ENCODE data around the gene TMEM175. TPM values are rescaled to one million over a fixed set of nuclear protein-coding genes. Genes with fewer than 3 reads are reported as not detected.

Gene TMEM175
- total and polyA plus RNA-seq, 9 of the 15 experiments (the other 6 are each of a cell fraction or from before 2014, with no cell fraction given), result 0.13 to 30.9 (median 9.4) TPM

GRCh38 chr4:1002131-1002630, 69.9 kb downstream of the TMEM175 start:
- H3K79me2 ChIP-seq (ENCODE audit: control insufficient read depth, insufficient read depth, low read length), result no peaks in the 10 kb centered on the region
- no peaks in the 10 kb centered on the region for H3K9me3 ChIP-seq (replicated peaks; ENCODE audit: control insufficient read depth, insufficient read depth, low read depth, low read length)
- WGBS (ENCODE audit: insufficient coverage, low coverage, missing lambda C conversion rate), result 87% methylated on average over 18 of the region's 54 CpGs
- ChIA-PET CTCF (ENCODE audit: low intra/inter-chr PET ratio) (no interaction called here), POLR2A (no interaction called here)
- in situ Hi-C loops (cut with MboI) (no loop called here), intact Hi-C loops (cut with micrococcal nuclease) (no loop called here)
- H3K9ac ChIP-seq (ENCODE audit: insufficient read depth in 1 of 2, low read depth in 2 of 2, low read length in 2 of 2), result no peak overlapping the region
- peaks cover 3 to 45% of the 10 kb centered on the region in 2 experiments; a peak in 2 of 5 replicates for H3K4me1 ChIP-seq (replicated peaks in 1 of 2; ENCODE audit: control insufficient read depth in 2 of 2, insufficient read depth in 2 of 2, low read length in 2 of 2)
- no peaks in the 10 kb centered on the region for H3K27me3 ChIP-seq (ENCODE audit: control insufficient read depth in 2 of 2, insufficient read depth in 2 of 2, low read length in 2 of 2)
- H3K4me3 ChIP-seq, result no peak overlapping the region
- no peak overlapping the region for H2AFZ ChIP-seq (ENCODE audit: low read depth, low read length)
- H3K9me1 ChIP-seq (ENCODE audit: control insufficient read depth, insufficient read depth, low read length), result no peaks in the 10 kb centered on the region
- FAIRE-seq, result no peak
- TF ChIP-seq SIN3B (IDR thresholded peaks at IDR 0.05; ENCODE audit: low read depth) (no peak), ZBTB33 (CRISPR knock-in tag; IDR thresholded peaks at IDR 0.05) (peak; percentile 90; the same call in 1 of the 2 replicates), POLR2G (IDR thresholded peaks at IDR 0.05; ENCODE audit: low read depth, low read length) (peak; percentile 1; the same call in 1 of the 2 replicates), SMARCB1 (IDR thresholded peaks at IDR 0.05; ENCODE audit: insufficient read length, low read depth) (no peak), CEBPB (tag; IDR thresholded peaks at IDR 0.05) (peak; percentile 42), CEBPG (CRISPR knock-in tag; IDR thresholded peaks at IDR 0.05) (peak; percentile 18; the same call in 1 of the 2 replicates), CEBPG (tag; conservative IDR thresholded peaks at IDR 0.05 in 1 of 2, IDR thresholded peaks at IDR 0.05 in 1 of 2) (no peak)
- H3K36me3 ChIP-seq (ENCODE audit: control insufficient read depth, insufficient read depth, low read length), result no peaks in the 10 kb centered on the region
- H3K4me2 ChIP-seq (ENCODE audit: insufficient read depth, low read length), result no peak overlapping the region
- no peak for ATAC-seq
- H4K20me1 ChIP-seq (replicated peaks; ENCODE audit: control insufficient read depth, insufficient read depth, low read length), result no peaks in the 10 kb centered on the region
- DNase-seq (ENCODE audit: extremely low read depth in 1 of 4, low spot score in 3 of 4), result no peak
- no peak overlapping the region for H3K27ac ChIP-seq (ENCODE audit: extremely low read depth, low read depth, low read length)
- BruUV-seq (replicated peaks), result no TSS peak

Measured in K562 (cell line).